Measurements from ENCODE around the gene FICD. TPM values are rescaled to one million over a fixed set of nuclear protein-coding genes. Genes with fewer than 3 reads are reported as not detected.

FICD gene
- total and polyA plus RNA-seq, 2 of the 13 experiments (the other 11 are each of a cell fraction or from before 2014, with no cell fraction given), result 0.99 to 3.0 TPM

GRCh38 chr12:108514973-108515814, at the start of gene FICD (continued):
- TF ChIP-seq ZNF567 (CRISPR knock-in tag; IDR thresholded peaks at IDR 0.05; ENCODE audit: borderline replicate concordance), result no peak
- peak; percentile 48 for TF ChIP-seq ELF3 (CRISPR knock-in tag; IDR thresholded peaks at IDR 0.05)
- TF ChIP-seq ZNF687 (CRISPR knock-in tag; IDR thresholded peaks at IDR 0.05), result peak; percentile 84
- peak; percentile 22; the same call in 1 of the 2 replicates for TF ChIP-seq ZNF235 (CRISPR knock-in tag; IDR thresholded peaks at IDR 0.05; ENCODE audit: borderline replicate concordance)
- no peak for TF ChIP-seq ZNF446 (CRISPR knock-in tag; IDR thresholded peaks at IDR 0.05)
- 0 out of 2 replicates have a peak, but pooled peaks have one; percentile 17 for TF ChIP-seq PBX3 (CRISPR knock-in tag; IDR thresholded peaks at IDR 0.05; ENCODE audit: borderline replicate concordance)
- peak; percentile 18; the same call in 1 of the 2 replicates for TF ChIP-seq FOXK2 (IDR thresholded peaks at IDR 0.05)
- peak; percentile 42; the same call in 1 of the 2 replicates for TF ChIP-seq ZFP91 (CRISPR knock-in tag; IDR thresholded peaks at IDR 0.05; ENCODE audit: borderline replicate concordance)
- TF ChIP-seq HMGXB3 (CRISPR knock-in tag; IDR thresholded peaks at IDR 0.05; ENCODE audit: borderline replicate concordance), result peak; percentile 79; the same call in 1 of the 2 replicates
- no peak for TF ChIP-seq NFIB (CRISPR knock-in tag; IDR thresholded peaks at IDR 0.05; ENCODE audit: borderline replicate concordance)
- peak; percentile 59; the same call in 1 of the 2 replicates for TF ChIP-seq ZNF607 (CRISPR knock-in tag; IDR thresholded peaks at IDR 0.05; ENCODE audit: borderline replicate concordance)
- TF ChIP-seq RFXAP (CRISPR knock-in tag; IDR thresholded peaks at IDR 0.05; ENCODE audit: borderline replicate concordance), result peak; percentile 86; the same call in 1 of the 2 replicates
- TF ChIP-seq FOXA1 (IDR thresholded peaks at IDR 0.05), result no peak
- no peak for TF ChIP-seq FOXA1 (CRISPR knock-in tag; IDR thresholded peaks at IDR 0.05)
- no peak for TF ChIP-seq ZNF205 (CRISPR knock-in tag; IDR thresholded peaks at IDR 0.05)
- TF ChIP-seq ZNF572 (CRISPR knock-in tag; IDR thresholded peaks at IDR 0.05), result no peak
- peak; percentile 53; the same call in 1 of the 2 replicates for TF ChIP-seq ERF (CRISPR knock-in tag; IDR thresholded peaks at IDR 0.05)
- TF ChIP-seq ZNF674 (CRISPR knock-in tag; IDR thresholded peaks at IDR 0.05; ENCODE audit: low read depth), result no peak

Measured in HepG2 (cell line).